HG02798 (cell line): ENCODE measurements around the gene PABPN1L.

Source experiments
- ATAC-seq: cut with Tn5 transposase; IDR thresholded peaks from one replicate; pipeline ENCODE4 v1.9.1; 2021; ENCODE audit warnings: mild to moderate bottlenecking; ENCODE audit not compliant: unreplicated experiment, poor library complexity

The PABPN1L gene

GRCh38 chr16:88885693-88886280 is 19.3 kb upstream of the PABPN1L start:
- no peak for ATAC-seq

GRCh38 chr16:88884569-88885271 is 18.3 kb upstream of the PABPN1L start:
- ATAC-seq, result no peak

GRCh38 chr16:88883946-88884345 is 17.5 kb upstream of the PABPN1L start:
- no peak for ATAC-seq

- no peak for ATAC-seq
These were observed 16.8 kb upstream of the PABPN1L start for GRCh38 chr16:88883117-88883895.

GRCh38 chr16:88882358-88883030 is 16.0 kb upstream of the PABPN1L start:
- ATAC-seq, result no peak

GRCh38 chr16:88881675-88882357 is 15.4 kb upstream of the PABPN1L start:
- ATAC-seq, result no peak

GRCh38 chr16:88881007-88881615 is 14.7 kb upstream of the PABPN1L start:
- ATAC-seq, result no peak

GRCh38 chr16:88880226-88881006 is 14.0 kb upstream of the PABPN1L start:
- no peak for ATAC-seq

GRCh38 chr16:88879788-88880055 is 13.3 kb upstream of the PABPN1L start:
- ATAC-seq, result no peak

GRCh38 chr16:88878967-88879787 is 12.7 kb upstream of the PABPN1L start:
- no peak for ATAC-seq

GRCh38 chr16:88878356-88878755 is 11.9 kb upstream of the PABPN1L start:
- ATAC-seq, result no peak

- ATAC-seq, result no peak
These were observed 11.3 kb upstream of the PABPN1L start for GRCh38 chr16:88877564-88878289.

GRCh38 chr16:88876942-88877526 is 10.6 kb upstream of the PABPN1L start:
- ATAC-seq, result no peak

- ATAC-seq, result no peak
These were observed 9.3 kb upstream of the PABPN1L start for GRCh38 chr16:88875703-88876234.

GRCh38 chr16:88874938-88875599 is 8.6 kb upstream of the PABPN1L start:
- ATAC-seq, result no peak

GRCh38 chr16:88872650-88873331 is 6.3 kb upstream of the PABPN1L start:
- no peak for ATAC-seq
